Transverse colon (tissue), 4 donors: ENCODE measurements around the gene TDRD10.

ENCODE experiments used
- CTCF ChIP-seq, 5 experiments: fragments of 200-600 bp in 3 of 5; fragments of 450-650 bp in 2 of 5; sonication (generic) in 3 of 5; IDR thresholded peaks; 1 replicate in 2 of 5; 2 replicates in 3 of 5; pipeline ENCODE4 v1.5.1; 2016 to 2017; ENCODE audit warnings: antibody characterized with exemption in 5 of 5, inconsistent platforms in 3 of 5, mild to moderate bottlenecking in 2 of 5, moderate library complexity in 1 of 5
- EP300 ChIP-seq: sonication (generic); formaldehyde crosslinking; IDR thresholded peaks from one replicate; pipeline ENCODE4 v1.6.1; 2017; ENCODE audit warnings: antibody characterized with exemption, low read depth
- POLR2A ChIP-seq: fragments of 450-650 bp; IDR thresholded peaks from one replicate; pipeline ENCODE4 v1.6.1; 2016; ENCODE audit warnings: antibody characterized with exemption, mild to moderate bottlenecking, moderate library complexity
- POLR2AphosphoS5 ChIP-seq, 3 donors: sonication (generic); formaldehyde crosslinking; IDR thresholded peaks; one replicate each; pipeline ENCODE4 v1.6.1; 2016; ENCODE audit warnings: antibody characterized with exemption in 3 of 3

DNA sequence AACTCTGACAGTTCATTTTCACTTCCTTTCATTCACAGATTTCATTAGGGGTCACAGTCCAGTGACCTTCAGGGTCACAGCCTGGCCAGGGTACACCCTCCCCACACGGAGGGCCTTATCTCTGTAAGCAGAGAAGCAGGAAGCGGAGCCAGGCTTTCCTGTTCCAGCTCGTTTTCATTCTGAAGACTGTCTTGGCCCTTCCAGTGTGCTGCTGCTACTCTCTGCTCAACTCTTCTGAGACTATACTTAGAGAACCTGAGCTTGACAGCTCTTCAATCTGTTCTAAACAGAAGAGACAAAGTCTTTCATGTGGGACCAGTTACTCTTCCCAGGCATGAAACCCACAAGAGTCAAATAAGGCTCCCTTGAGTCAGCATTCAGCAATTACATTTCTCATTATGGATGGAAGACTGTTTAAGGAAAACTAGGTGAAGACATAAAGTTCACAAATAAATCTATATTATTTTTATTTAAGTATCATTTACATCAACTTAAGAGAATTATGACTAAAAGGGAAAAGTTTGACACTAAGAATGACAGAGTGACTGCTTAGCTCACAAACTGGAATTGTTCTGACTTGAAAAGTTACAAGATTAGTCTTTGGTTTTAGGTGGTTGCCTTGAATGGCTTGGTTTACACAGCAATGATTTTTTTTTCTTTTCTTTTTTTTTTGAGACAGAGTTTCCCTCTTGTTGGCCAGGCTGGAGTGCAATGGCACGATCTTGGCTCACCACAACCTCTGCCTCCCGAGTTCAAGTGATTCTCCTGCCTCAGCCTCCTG lies 4.8 kb upstream of the TDRD10 start:
- TF ChIP-seq CTCF (IDR thresholded peaks at IDR 0.05) (no peak), POLR2A (no peak), EP300 (no peak), POLR2AphosphoS5 (IDR thresholded peaks at IDR 0.05) (peak in 2 of 3 donors; percentile 14 to 16)
